ENCODE results near the gene CFAP46.
"Not testable (repeated sequence)": the region's sequence is repeated elsewhere in the genome, so short reads cannot be mapped to it uniquely, and the experiment has no call there.

CFAP46 gene

GRCh38 chr10:132897516-132898381 lies 44.6 kb downstream of the CFAP46 start:
- DNase-seq: no peak
- in situ Hi-C loops (cut with HindIII; ENCODE audit: low pct_ligation_motif_present, low pct_unique_long_range_greater_than_20kb, low sequenced_read_pairs): no loop called here

DNA sequence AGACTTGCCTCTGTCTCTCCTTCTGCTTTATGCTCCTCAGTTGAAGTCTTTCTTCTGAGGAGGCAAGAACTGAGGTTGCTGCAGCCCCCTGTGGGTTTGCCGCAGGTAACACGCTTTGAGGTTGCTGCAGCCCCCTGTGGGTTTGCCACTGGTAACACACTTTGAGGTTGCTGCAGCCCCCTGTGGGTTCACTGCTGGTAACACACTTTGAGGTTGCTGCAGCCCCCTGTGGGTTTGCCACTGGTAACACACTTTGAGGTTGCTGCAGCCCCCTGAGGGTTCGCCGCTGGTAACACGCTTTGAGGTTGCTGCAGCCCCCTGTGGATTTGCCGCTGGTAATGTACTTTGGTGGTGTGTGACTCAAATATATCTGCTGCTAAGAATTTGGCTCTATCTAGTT lies 48.6 kb downstream of the CFAP46 start:
- DNase-seq: peak; percentile 45
- in situ Hi-C loops (cut with HindIII; ENCODE audit: low pct_ligation_motif_present, low pct_unique_long_range_greater_than_20kb, low sequenced_read_pairs): not testable (repeated sequence)

- no peak for DNase-seq
- in situ Hi-C loops (cut with HindIII; ENCODE audit: low pct_ligation_motif_present, low pct_unique_long_range_greater_than_20kb, low sequenced_read_pairs): no loop called here
These were observed 49.3 kb downstream of the CFAP46 start for GRCh38 chr10:132893090-132893489.

DNA sequence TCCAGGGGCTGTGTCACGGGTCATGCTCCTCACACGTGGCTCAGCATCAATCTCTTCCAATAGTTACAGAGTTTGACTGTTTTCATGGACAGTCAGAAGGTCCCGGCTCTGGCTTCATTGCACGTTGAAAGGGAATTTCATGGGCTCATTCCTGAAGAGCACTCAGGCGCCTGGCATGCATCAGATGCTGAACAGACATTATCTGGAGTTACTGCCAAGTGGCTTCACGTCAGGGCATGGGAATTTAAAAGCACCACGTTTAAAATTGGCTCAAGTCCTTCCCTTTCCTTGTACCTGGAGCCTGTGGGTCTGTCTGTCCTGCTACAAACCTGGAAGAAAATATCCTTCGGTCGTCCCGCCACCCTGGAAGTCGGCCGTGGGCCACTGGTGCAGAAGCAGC lies 50.4 kb downstream of the CFAP46 start:
- in situ Hi-C loops (cut with HindIII; ENCODE audit: low pct_ligation_motif_present, low pct_unique_long_range_greater_than_20kb, low sequenced_read_pairs): no loop called here
- DNase-seq: peak; percentile 9

GRCh38 chr10:132891368-132891767 lies 51.0 kb downstream of the CFAP46 start:
- DNase-seq: no peak
- in situ Hi-C loops (cut with HindIII; ENCODE audit: low pct_ligation_motif_present, low pct_unique_long_range_greater_than_20kb, low sequenced_read_pairs): no loop called here

DNA sequence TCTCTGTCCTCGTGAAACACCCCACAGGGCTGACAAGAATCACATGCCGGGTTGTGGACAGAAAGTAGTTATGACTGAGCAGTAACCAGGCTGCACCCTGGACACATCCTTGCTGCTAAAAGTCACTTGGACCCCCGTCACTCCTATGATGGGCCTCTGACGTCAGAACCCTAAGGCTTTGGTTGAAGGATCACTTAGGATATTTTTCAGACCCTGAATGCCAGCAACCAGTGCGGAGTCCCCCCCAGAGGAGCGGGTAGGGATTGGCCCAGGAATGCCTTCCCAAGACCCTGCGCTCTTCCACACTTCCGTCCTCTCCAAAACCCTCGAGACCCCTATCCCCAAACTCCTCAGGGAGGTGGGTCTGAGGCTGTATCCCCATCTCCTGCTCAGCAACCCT lies 52.1 kb downstream of the CFAP46 start:
- in situ Hi-C loops (cut with HindIII; ENCODE audit: low pct_ligation_motif_present, low pct_unique_long_range_greater_than_20kb, low sequenced_read_pairs): no loop called here
- DNase-seq: no peak

DNA sequence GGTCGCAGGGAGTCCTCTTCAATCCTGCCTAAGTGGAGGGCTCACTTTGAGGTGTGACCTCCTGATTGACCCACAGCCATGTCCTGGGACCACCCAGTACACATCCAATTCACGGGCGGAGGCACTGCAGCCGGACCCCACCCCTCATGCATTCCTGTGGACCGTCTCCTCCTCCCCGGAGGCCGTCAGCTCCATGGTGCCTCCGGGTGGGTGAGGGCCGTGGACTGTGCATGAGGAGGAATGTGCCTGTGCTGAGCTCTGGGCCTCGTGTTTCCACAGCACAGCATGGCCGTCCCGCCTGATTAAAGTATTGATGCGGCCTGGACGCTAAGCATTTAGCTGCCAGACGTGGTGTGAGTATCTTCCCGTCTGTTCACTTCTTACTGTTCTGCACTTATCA lies 52.8 kb downstream of the CFAP46 start:
- DNase-seq: no peak
- in situ Hi-C loops (cut with HindIII; ENCODE audit: low pct_ligation_motif_present, low pct_unique_long_range_greater_than_20kb, low sequenced_read_pairs): no loop called here

DNA sequence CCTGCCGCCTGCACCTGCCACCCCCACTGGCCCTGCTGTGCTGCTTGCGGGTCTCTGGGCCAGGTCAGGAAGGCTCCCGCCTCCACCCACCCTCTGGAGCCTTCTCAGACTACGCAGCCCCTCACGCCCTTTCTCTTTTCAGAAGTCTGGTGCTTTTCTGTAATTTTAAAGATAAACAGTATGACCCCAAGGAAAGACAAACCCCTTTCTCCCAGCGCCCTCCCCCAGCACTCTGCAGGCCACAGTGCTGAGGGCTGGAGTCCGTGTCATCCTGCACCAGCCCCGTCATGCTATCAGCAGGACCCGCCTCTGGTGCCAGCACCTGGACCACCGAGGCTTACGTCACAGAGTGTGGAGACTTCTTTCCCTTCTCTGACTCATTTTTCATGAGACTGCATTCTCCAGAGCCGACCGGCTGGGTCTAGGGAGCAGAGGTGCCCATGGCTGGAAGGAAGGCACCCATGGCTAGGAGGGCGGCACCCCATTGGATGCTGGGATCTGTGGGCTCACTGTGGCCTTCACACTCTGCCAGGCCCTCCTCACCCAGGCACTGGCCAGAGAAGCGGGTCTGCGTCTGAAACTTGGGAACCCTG lies 53.4 kb downstream of the CFAP46 start:
- in situ Hi-C loops (cut with HindIII; ENCODE audit: low pct_ligation_motif_present, low pct_unique_long_range_greater_than_20kb, low sequenced_read_pairs): no loop called here
- no peak for DNase-seq

DNA sequence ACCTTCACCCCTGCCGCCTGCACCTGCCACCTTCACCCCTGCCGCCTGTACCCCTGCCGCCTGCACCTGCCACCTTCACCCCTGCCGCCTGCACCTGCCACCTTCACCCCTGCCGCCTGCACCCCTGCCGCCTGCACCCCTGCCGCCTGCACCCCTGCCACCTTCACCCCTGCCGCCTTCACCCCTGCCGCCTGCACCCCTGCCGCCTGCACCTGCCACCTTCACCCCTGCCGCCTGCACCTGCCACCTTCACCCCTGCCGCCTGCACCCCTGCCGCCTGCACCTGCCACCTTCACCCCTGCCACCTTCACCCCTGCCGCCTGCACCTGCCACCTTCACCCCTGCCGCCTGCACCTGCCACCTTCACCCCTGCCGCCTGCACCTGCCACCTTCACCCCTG lies 53.9 kb downstream of the CFAP46 start:
- DNase-seq; in situ Hi-C loops (cut with HindIII; ENCODE audit: low pct_ligation_motif_present, low pct_unique_long_range_greater_than_20kb, low sequenced_read_pairs): not testable (repeated sequence)

DNA sequence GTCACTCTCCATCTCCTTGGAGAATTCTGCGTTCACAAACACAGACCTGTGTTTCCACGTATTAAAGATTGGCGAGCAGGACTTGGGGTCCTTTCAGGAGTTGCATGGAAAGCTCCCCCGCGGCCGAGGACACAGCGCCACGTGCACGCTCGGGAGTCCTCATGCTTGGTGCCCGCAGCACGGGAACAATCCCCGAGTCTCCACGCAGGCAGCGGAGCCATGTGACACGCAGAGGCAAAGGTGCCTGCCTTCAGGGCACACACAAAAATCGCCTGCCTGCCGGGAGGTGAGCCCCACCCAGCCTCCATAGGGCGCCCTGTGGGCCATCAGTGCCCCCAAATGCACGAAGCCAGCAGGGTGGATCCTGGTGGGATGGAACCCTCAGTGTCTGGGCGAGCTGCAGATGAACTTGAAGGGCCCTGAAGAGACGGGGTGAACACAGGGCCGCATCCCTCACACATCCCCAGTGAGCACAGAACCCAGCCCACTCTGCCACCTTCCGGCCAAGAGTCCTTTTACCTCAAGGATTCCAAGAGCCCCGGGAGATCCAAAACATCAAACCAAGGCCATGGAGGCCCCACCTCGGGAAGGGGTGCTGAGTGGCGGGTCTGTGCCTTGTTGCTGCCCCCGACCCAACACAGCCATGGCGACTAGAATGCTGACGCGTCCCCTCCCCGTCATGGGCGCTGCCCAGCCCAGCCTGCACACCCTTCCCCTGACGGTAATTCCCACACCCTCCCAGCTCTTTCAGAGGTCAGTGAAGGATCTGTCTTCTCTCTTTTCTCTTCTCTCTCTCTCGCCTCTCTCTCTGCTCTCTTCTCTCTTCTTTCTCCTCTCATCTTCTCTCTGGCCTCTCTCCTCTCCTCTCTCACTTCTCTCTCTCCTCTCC lies 55.9 kb downstream of the CFAP46 start:
- in situ Hi-C loops (cut with HindIII; ENCODE audit: low pct_ligation_motif_present, low pct_unique_long_range_greater_than_20kb, low sequenced_read_pairs): no loop called here
- DNase-seq: no peak

DNA sequence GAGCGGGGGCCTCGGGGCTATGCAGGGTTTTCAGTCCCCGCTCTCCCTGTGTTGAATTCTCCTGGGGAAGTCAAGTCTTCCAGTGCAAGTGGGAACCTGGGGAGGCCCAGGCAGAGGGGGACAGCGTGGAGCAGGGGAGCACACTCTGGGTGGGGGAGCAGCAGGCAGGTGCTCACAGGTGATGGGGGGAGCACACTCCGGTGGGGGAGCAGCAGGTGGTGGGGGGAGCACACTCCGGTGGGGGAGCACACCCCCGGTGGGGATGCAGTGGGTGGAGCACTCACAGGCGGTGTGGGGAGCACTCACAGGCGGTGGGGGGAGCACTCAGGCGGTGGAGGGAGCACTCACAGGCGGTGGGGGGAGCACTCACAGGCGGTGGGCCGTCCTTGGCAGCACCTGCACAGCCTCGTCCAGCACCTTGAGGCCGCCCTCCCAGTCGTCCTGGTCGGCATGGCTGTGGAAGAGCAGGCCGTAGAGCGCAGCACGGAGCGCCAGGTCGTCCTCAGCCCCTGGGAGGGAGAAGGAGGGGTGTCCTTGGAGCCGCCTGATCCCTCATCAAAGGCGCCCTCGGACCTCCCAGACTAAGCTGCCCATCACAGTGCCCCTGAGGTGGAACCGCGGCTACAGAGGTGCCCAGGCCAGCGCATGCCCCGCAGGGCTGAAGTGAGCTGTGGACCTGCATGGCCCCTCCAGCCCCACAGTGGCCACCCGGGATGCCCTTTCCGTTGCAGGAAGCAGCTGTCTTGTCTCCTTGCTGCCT lies 56.7 kb downstream of the CFAP46 start:
- in situ Hi-C loops (cut with HindIII; ENCODE audit: low pct_ligation_motif_present, low pct_unique_long_range_greater_than_20kb, low sequenced_read_pairs): no loop called here
- DNase-seq: no peak

GRCh38 chr10:132884691-132885271 lies 57.6 kb downstream of the CFAP46 start:
- DNase-seq: no peak
- in situ Hi-C loops (cut with HindIII; ENCODE audit: low pct_ligation_motif_present, low pct_unique_long_range_greater_than_20kb, low sequenced_read_pairs): no loop called here

GRCh38 chr10:132884041-132884440 lies 58.3 kb downstream of the CFAP46 start:
- in situ Hi-C loops (cut with HindIII; ENCODE audit: low pct_ligation_motif_present, low pct_unique_long_range_greater_than_20kb, low sequenced_read_pairs): no loop called here
- no peak for DNase-seq

GRCh38 chr10:132883391-132883881 lies 58.9 kb downstream of the CFAP46 start:
- DNase-seq: no peak
- in situ Hi-C loops (cut with HindIII; ENCODE audit: low pct_ligation_motif_present, low pct_unique_long_range_greater_than_20kb, low sequenced_read_pairs): no loop called here

DNA sequence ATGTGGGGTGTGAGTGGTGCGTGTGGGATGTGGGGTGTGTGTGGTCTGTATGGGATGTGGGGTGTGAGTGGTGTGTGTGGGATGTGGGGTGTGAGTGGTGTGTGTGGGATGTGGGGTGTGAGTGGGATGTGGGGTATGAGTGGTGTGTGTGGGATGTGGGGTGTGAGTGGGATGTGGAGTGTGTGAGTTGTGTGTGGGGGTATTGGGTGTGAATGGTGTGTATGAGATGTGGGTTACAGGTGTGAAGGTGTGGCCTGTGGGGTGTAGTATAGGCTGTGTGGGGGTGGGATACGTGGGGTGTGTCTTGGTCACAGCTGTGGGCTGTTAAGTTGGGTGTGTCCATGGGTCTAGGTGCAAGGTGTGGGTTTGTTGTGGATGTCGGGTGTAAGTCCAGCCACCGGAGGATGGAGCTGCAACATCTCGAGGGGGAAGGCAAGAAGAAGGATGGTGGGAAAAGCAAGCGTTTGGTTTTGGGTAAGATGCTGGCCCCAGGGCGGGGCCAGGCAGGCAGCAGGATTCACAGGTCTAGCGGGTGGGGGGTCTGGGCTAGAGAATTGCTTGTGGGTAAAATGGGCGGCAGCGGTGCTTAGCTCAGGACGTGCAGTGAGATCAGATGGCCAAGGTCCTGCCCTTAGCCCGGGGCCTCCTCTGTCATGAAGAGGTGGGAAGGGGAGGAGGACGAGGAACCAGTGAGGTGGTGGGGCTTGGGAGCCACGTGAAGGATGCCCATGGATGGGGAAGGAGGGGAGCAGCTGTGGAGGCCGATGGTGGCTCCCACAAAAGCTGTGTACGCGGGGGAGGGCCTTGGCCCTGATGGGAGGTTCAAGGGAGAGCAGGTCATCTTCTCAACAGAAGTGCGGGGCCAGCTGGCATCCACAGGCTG lies 60.1 kb downstream of the CFAP46 start:
- DNase-seq: no peak
- in situ Hi-C loops (cut with HindIII; ENCODE audit: low pct_ligation_motif_present, low pct_unique_long_range_greater_than_20kb, low sequenced_read_pairs): no loop called here

DNA sequence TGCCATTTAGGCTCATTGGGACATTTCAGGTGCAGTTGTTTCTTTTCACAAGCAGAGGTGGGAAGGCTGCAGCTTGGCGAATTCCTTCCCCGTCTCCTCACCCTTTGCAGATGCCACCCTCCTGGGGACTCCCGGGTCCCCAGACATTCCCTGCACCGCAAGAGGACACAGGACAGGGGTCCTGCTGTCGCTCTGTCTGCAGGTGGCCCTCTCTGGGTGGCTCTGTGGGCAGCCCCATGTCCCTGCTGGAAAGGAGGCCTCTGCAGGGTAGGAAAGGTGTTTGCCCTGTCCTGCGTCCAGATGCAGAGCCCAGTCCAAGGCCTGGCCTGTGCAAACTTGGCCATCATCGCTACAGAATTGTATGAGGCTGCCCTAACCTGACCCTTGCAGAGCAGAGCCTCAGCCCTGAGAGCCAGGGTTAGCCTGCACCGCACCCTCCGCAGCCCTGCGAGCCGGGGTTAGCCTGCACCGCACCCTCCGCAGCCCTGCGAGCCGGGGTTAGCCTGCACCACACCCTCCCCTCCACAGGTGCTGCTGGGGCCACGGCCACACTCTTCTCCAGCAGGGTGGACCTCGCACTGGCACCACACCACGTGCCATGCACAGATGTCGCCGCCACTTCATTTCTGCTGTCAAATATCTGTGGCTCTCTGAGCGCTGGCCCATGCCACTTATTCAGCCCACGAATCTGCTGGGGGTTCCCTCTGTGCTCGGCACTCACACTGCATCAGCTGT lies 61.0 kb downstream of the CFAP46 start:
- no peak for DNase-seq
- in situ Hi-C loops (cut with HindIII; ENCODE audit: low pct_ligation_motif_present, low pct_unique_long_range_greater_than_20kb, low sequenced_read_pairs): no loop called here

Data from ACHN (cell line).